ENCODE measurements around the gene CILP2.

Gene CILP2

DNA sequence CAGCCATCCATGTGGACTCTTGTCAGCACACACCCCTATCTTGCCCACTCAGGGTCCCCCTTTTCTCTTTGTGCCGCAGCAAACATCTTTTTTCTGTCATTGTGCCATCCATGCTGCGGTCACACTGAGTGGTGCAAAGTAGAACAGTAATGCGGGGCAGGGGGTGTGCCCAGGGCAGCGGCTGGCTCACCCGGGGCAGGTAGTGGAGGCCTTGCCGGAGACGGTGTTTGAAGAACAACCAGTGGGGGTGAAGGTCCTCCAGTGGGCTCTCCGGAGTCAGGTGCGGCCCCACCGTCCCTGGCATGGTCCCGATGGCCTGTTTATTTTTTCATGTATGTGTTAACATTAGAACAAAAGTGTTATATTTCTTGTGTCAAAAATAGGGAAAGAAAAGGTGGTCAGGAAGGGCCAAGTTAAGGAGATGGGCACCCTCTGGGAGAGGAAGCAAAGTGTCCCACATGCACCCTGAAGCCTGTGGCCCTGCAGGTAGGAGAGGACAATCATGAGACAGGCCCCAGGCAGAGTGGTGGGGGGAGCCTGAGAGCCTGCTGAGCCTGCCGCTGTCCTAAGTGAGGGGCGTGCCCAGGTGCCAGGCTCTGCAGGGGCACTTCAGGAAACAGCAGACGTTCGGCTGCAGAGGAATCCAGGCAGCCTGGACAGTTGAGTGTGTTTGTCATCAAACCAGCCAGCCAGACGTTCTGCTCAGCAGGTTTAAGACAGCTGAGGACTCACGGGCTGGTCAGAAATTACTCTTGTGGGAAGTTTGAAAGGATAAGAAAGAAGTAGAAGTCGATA, 35.1 kb upstream of the CILP2 start:
- FAIRE-seq, result no peak

DNA sequence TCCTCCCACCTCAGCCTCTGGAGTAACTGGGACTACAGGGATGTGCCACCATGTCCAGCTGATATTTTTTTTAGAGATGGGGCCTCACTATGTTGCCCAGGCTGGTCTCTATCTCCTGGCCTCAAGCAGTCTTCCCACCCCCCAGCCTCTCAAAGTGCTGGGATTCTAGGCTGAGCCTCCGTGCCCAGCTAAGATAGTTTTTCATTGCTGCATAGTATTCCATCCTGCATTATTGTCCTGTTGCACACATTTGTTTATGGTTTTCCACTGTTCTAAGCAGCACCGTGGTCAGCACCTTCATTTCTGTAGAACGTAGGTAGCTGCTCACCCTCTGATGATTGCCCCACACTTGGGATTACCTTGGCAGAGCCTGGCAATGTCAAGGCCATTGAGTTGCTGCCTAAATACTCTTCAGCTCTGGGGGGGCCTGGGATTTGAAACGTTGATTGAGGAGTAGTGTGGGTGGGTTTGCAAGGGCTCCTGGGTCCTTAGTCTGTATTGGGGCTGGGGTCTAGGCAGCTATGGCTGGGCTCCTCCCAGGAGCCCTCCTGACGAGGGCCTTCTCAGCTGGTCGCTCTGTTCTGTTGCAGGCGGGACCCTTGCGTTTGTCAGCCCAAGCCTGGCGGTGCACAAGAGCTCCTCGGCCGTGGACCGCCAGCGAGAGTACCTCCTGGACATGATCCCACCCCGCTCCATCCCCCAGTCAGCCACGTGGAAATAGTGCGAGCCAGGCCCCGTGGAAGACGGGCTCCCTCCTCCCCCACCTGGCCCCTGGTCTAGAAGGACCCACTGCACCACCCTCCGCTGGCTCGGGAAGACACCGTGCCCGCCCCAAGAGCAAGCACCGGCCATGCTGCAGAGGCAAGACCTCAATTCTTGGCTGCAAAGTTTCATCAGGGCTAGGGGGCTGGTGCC, 33.1 kb upstream of the CILP2 start:
- FAIRE-seq, result no peak

More for the DNA sequence above, 35.1 kb upstream of the CILP2 start:
- no peak for DNase-seq (ENCODE audit: insufficient read length, low spot score)

DNA sequence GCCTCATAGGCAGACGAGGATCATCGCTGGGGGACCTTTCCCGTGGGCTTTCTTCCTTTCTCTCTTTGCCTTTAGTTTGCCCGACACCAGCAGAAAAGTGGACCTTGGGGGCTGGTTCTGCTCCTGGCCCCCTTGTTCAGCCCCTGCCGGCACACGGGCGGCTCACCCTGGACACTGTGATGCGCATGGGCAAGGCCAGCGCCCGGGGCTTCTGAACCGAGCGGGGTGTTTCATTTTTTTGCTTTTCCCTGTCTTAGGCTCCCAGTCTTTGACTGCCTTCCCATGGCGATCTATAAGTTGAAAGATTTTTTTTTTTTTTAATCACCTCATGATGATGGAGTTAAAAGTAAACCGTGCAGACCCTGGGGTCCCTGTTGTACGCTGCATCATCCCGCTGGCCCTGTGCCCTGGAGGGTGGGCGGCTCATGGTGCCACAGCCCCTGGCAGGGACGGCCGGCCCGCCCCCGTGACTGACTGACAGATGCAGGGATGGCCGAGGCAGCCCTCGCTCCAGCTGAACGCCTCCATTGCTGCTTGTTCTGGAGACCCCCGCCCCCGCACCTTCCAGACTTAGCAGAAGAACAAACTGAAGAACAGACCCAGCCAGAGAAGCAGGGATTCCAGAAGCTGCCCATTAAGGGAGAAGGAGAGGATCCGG, 32.3 kb upstream of the CILP2 start:
- DNase-seq (ENCODE audit: insufficient read length, low spot score) (no peak), FAIRE-seq (no peak)

More for the DNA sequence above, 33.1 kb upstream of the CILP2 start:
- no peak for DNase-seq (ENCODE audit: insufficient read length, low spot score)

DNA sequence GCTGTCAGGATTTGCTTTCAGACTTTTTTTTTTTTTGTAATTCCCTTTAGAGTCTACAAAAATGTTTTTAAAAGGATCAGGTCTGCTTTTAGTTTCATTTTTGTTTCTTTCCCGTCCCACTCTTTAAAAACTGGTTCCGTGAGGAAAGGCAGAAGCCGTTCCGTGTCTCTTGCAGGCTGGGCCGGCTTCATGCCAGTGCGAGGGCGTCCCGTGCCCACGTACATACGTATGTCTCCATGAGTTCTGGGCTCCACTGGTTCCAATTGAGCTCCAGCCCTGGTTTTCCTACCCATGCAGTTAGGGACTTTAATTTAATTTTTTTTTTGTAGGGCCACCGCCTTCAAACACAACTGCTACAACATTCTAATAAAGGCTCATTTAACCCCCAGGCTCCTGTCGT, 31.5 kb upstream of the CILP2 start:
- no peak for FAIRE-seq

DNA sequence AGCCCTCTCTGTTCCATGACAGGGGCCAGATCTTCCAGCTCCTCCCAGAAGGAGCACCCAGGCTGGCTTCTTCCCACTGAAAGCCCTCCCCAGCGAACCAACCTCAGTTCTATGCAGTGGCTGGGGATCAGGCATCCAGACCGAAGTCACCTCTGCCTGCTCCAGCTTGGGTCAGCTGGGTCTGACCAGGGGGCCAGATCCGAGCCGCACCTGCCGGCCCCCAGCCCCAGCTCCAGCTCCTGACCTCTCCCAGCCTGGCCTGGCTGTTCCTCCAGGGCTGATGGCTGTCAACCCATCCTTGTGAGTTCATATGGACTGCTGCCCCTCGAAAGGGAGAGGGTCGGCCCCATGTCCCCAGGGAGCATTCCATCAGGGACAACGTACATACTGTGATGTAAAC, 30.7 kb upstream of the CILP2 start:
- no peak for FAIRE-seq
- no peak for DNase-seq (ENCODE audit: insufficient read length, low spot score)

More for the DNA sequence above, 31.5 kb upstream of the CILP2 start:
- no peak for DNase-seq (ENCODE audit: insufficient read length, low spot score)

DNA sequence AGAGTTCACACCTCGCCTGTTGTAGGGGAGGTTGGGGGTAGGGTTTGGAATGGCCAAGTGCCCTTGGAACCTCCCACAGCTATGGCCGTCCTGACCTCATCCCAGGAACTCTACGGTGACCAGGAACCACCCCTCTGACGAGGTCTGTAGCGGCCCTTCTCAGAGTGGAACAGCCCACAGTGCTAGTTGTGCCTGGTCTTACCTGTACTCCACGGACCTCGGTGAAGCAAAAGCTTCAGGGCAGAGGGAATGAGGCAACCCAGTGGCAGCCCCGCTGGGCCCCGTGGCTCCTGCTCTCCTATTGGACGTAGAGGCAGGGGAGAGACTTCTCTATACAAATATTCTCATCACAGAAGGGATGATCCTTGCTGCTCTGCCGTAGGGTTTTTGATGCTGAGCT, 29.8 kb upstream of the CILP2 start:
- no peak for FAIRE-seq
- no peak for DNase-seq (ENCODE audit: insufficient read length, low spot score)

DNA sequence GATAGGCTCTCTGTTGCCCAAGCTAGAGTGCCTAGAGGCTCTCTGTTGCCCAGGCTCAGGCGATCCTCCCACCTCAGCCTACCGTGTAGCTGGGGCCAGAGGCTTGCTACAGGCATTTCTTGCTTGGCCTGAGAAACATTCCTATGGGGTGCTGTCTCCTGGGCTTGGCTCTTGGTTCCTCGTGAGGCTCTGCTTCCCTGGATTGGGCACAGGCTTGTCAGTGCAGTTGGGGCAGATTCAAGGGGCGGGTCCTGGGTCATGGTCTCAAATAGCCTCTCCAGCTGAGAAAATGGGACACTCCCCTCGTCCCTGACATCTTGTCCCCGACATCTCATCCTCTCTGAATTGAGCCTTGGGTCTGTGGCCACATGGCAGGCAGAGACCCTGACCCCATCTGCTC, 27.6 kb upstream of the CILP2 start:
- DNase-seq (ENCODE audit: insufficient read length, low spot score), result no peak
- FAIRE-seq, result no peak

DNA sequence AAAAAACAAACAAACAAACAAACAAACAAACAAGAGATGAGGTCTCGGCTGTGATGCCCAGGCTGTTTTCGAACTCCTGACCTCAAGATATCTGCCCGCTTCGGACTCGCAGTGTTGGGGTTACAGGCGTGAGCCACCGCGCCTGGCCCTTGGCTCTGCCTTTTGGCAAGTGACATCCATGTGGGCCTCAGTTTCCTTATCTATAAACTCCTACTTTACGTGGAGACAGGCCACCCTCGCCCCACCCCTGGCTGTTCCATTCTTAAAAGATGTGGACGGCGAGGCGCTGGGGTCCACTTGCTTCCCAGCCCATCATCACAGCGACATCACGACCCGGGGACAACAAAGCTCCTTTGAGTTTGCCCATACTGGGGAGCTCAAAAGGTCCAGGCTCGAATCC, 24.4 kb upstream of the CILP2 start:
- FAIRE-seq, result no peak

DNA sequence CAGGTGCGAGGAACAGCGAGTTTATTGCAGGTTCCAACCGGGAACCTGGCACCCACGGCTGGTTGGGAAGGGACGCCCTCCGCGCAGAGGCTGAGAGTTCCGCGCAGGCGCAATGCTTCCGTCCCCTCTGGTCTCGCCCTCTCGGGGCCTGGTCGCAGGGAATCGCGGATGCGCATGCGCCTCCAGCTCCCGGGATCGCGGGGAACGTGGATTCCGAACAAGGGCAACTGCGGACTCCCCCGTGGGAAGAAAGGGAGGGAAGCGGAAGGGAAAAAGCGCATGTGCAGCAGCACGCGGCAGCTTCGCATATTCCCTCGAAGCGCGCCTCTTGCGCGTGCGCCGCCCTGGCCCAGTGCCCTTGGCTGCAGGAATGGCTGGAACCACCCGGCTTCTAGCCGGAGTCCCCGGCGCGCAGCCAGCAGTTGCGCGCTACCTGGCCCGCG, 23.8 kb upstream of the CILP2 start:
- no peak for DNase-seq (ENCODE audit: insufficient read length, low spot score)
- FAIRE-seq, result no peak

More for the DNA sequence above, 24.4 kb upstream of the CILP2 start:
- no peak for DNase-seq (ENCODE audit: insufficient read length, low spot score)

DNA sequence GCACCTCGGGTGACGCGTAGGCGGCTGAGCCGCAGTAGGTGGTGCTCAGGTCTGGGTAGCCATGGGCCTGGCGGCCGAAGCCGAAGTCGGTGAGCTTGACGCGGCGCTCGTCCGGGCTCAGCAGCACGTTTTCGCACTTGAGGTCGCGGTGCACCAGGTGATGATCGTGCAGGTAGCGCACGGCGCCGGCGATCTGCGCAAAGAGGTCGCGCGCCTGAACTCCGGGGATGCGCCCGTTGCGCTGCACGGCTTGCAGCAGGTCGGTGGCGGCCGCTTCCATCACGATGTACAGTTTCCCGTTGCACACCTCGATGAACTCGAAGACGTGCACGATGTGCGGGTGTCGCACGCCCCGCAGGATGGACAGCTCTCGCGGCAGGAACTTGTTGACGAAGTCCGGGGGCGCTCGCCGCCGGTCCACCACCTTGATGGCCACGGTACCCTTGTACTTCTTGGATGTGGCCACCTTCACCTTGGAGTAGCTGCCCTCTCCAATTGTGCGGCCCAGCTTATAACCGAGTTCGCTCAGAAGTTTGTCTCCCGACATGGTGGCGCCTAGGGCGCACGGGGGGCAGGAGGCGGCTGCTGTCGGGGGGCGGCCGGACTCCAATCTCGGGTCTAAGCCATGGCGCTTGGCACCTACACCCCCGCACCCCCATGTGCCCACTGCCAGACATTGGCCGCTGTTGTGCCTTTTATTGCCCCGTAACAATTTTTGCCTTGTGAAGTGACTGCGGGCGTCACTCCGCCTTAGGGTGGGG, 23.0 kb upstream of the CILP2 start, which contains the start of gene TSSK6:
Gene TSSK6, minus strand, starts transcription at position 668 of the 761 bp plus-strand sequence. Its CDS starts 121 bp downstream, at position 547.
- DNase-seq (ENCODE audit: insufficient read length, low spot score) (no peak), FAIRE-seq (no peak)

DNA sequence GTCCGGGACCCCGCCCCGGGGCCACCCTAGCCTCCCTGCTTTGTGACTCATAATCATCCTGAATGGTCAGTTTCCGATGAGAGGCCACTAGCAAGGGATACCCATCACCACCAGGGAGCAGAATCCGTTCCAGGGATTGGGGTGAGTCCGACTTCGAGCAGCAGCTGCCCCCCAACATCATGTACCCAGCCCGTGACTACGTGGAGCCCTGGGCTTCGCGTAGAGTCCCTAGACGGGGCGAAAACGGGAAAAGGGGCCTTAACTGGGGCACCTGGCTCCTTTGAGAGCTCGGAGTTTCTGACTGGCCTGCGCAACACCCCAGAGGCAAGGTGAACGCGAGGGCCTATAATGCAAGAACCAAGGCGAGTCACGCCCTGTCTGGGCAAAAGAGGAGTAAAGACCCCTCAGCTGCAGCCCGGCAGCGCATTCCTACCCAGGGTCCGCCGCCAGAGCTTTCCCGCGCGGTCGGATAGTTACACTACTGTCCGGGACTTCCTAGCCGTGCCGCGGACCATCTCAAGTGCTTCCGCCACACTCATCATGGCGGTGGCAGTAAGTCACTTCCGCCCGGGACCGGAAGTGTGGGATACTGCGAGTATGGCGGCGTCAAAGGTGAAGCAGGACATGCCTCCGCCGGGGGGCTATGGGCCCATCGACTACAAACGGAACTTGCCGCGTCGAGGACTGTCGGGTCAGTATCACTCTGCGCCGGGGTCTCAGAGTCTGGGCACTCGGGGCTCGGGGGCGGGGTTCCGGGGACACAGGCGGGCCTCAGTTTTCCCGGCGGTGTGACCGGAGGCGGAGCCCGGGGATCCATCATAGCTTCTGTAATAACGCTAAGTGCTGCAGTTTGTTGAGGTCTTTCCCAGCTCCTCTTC, 22.2 kb upstream of the CILP2 start, which contains the start of gene NDUFA13:
Gene NDUFA13, plus strand, starts transcription at position 584 of the 878 bp plus-strand sequence. Its CDS starts 14 bp downstream, at position 598.
- peak; percentile 90 for FAIRE-seq
- peak; percentile 96 for DNase-seq (ENCODE audit: insufficient read length, low spot score)

DNA sequence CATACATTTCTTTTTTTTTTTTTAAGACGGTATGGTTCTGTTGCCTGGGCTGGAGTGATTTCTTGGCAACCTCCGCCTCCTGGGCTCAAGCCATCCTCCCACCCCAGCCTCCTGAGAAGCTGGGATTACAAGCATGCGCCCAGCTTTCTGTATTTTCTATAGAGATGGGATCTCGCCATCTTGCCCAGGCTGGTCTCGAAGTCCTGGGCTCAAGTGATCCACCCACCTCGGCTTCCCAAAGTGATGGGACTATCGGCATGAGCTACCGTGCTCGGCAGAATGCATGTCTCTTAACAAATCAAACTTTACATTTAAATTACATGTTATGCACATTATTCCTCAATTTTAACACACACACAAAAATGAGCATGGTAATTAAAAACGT, 20.8 kb upstream of the CILP2 start:
- DNase-seq (ENCODE audit: insufficient read length, low spot score), result no peak
- no peak for FAIRE-seq

DNA sequence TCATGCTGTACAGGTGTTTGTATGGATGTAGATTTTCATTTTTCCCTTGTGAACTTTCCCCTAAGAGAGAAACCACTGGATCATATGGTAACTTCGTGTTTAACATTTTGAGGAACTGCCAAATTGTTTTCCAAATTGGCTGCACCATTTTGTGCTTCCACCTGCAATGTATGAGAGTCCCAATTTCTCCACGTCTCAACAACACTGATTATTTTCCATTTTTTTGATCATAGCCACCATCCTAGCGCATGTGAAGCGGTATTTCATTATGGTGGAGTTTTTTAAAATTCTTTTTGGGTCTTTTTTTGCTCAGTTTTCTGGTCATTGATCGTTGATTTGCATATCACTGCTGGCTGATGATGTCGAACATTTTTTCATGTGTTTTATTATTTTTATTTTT, 17.1 kb upstream of the CILP2 start:
- no peak for DNase-seq (ENCODE audit: insufficient read length, low spot score)
- no peak for FAIRE-seq

DNA sequence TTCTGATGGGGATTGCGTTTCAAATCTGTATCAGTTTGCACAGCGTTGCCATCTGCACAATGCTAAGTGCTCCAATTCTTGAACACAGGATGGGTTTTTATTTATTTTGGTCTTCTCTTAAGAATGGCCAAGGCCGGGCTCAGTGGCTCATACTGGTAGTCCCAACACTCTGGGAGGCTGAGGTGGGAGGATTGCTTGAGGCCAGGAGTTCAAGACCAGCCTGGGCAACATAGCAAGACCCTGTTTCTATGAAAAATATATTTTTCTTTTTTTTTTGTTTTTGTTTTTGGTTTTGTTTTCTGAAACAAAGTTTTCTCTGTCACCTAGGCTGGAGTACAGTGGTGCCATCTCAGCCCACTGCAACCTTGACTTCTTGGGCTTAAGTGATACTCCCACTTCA, 14.9 kb upstream of the CILP2 start:
- no peak for FAIRE-seq
- no peak for DNase-seq (ENCODE audit: insufficient read length, low spot score)

DNA sequence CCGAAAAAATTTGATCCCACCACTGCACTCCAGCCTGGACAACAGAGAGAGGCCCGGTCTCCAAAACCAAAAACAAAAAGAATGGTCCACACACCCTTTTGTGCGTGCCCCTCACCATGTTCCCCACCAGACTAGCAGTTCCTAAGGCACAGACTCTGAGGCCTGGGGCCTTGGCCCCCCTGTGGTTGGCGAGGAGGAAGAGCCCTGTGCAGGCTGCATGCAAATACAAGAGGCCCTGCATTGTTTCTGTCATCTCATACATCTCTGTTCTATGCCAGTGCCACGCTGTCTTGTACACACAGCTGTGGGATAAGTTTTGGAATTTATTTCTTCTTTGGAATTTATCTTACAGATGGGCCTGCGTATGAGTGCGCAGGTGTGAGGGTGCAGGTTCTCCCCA, 14.0 kb upstream of the CILP2 start:
- DNase-seq (ENCODE audit: insufficient read length, low spot score) (no peak), FAIRE-seq (no peak)

DNA sequence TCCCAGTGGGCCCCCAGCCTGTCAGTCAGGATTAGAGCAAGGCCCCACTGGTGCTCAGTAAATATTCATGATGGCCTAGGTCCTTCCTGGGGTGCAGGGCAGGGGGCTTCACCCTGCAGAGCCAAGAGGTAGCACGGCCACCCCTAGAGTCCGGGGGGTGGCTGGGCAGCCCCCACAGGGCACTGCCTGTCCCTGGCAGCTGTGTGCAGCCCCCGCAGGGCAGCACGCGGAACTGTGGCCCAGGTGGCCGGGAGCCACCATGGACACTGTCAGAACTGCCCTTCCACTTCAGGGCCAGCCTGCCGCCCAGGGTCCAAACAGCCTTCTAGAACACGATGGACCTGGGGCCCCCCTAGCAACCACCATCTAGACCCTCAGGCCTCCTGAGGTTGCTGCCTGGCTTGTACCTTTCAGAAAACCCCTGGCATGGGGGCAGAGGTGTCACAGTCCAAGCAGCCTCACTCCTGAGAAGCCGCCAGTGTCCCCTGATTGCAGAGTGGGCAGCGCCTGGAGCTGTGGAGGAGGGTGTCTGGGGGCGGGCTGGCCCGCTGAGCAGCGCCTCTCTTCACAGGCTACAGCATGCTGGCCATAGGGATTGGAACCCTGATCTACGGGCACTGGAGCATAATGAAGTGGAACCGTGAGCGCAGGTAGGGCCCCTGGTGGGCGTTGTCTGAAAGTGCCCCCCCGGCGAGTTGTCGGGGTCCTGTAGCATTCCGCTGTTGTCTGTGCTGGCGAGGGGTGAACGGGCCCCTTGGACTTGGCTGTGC, 12.3 kb upstream of the CILP2 start:
- no peak for DNase-seq (ENCODE audit: insufficient read length, low spot score)
- FAIRE-seq, result no peak

DNA sequence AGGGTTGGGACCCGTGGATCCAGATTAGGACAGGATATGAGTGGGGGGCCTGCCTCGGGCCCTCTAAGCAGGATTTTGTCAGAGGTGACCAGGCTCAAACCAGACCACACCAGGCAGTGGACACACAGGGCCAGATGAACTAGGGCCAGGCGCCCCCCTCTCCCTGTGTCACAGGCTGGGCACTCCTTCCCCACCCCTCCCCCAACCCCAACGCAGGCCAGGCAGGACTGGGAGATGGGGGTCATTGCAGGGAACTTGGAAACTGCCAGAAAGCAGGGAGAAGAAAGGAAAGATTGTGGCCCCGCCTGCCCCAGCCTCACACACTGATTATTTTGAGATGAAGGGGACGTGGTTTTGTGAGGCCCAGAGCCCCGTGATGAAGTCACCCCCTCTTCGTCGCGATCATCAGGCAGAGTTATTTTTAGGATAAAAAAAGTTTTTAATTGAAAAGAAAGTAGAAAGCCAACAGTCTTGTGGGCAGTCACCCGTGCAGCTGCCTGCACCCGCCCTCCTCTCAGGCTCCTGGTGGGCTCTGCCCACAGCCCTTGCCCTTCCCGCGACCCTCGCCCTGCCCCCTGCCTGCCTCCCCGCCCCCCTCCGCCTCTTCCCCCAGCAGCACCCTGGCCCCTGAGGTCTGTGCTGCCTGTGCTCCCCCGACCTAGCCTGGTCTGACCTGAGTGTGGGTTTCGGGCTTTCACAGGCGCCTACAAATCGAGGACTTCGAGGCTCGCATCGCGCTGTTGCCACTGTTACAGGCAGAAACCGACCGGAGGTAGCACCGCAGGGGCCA, 11.3 kb upstream of the CILP2 start:
- FAIRE-seq (no peak), DNase-seq (ENCODE audit: insufficient read length, low spot score) (no peak)

DNA sequence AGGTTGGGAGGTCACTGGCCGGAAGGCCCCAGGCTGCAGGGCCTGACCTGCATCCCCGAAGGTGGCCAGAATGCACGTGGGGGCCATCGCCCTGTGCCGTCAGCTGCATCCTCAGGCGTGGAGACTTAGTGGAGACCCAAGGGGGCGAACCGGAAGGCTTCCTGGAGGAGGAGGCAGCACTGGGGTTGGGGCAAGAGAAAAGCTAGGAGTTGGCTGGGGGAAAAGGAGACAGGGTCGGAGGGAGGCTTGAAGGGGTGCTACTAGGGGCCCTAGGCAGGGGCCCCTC, 10.8 kb upstream of the CILP2 start:
- DNase-seq (ENCODE audit: insufficient read length, low spot score) (no peak), FAIRE-seq (no peak)
